Naive thymus-derived CD8-positive, alpha-beta T cell (primary cell): Measurements from ENCODE around the gene ZFAND3. TPM values are rescaled to one million over a fixed set of nuclear protein-coding genes. Genes with fewer than 3 reads are reported as not detected.

Experiments used
- ATAC-seq, 2 donors: fragments of 150-1000 bp; cut with Tn5 transposase in 1 of 2; sonication (Bioruptor Pico), chemical (Tn5 transposase) in 1 of 2; 1 replicate in 1 of 2; 2 replicates in 1 of 2; pipeline ENCODE4 v1.10.0; 2021; ENCODE audit warnings: mild to moderate bottlenecking in 2 of 2, moderate library complexity in 2 of 2
- POLR2A ChIA-PET: fragments of 350-600 bp; sonication (Branson Sonifier 250); formaldehyde crosslinking; loops from one replicate; lab custom pipeline; 2021; ENCODE audit warnings: antibody characterized with exemption; lab: Charles Lee
- DNase-seq, 10 donors: peaks; one replicate each; pipeline versions ENCODE4 v3.0.0 to v3.0.0-alpha.2; 2020 to 2022
- H3K27ac Mint-ChIP-seq, 10 donors: one replicate each; pipeline ENCODE4 v1.8.0; 2020 to 2022; ENCODE audit warnings: mild to moderate bottlenecking in 10 of 10, mixed read lengths in 10 of 10, moderate library complexity in 4 of 10, inconsistent platforms in 1 of 10
- H3K27me3 Mint-ChIP-seq, 5 donors: one replicate each; pipeline ENCODE4 v1.8.0; 2021 to 2022; ENCODE audit warnings: mixed read lengths in 5 of 5
- H3K36me3 Mint-ChIP-seq, 3 donors: one replicate each; pipeline ENCODE4 v1.8.0; 2020 to 2022; ENCODE audit warnings: mixed read lengths in 3 of 3, mild to moderate bottlenecking in 2 of 3, inconsistent platforms in 1 of 3
- H3K4me1 Mint-ChIP-seq, 4 donors: one replicate each; pipeline ENCODE4 v1.8.0; 2021 to 2022; ENCODE audit warnings: mixed read lengths in 4 of 4
- H3K4me3 Mint-ChIP-seq, 10 donors: one replicate each; pipeline ENCODE4 v1.8.0; 2020 to 2022; ENCODE audit warnings: mild to moderate bottlenecking in 10 of 10, mixed read lengths in 10 of 10, moderate library complexity in 6 of 10, inconsistent platforms in 1 of 10
- H3K9me3 Mint-ChIP-seq, 9 donors: one replicate each; pipeline ENCODE4 v1.8.0; 2020 to 2022; ENCODE audit warnings: mixed read lengths in 9 of 9, mild to moderate bottlenecking in 3 of 9, inconsistent platforms in 1 of 9, moderate library complexity in 1 of 9
- polyA plus RNA-seq, 3 donors: library from polyadenylated mRNA; unstranded; fragments of 300-500 nt; fragmentation: Illumina TruSeq; gene quantifications; one replicate each; pipeline ENCODE4 v1.2.3, GENCODE V29; 2021
- total RNA-seq, 8 experiments: library from RNA in 2 of 8; stranded (reverse) in 2 of 8; gene quantifications; one replicate each; pipeline ENCODE4 v1.2.3 and lab custom pipeline; 2021 to 2026

The ZFAND3 gene
- total and polyA plus RNA-seq, 5 experiments from 2014 or later: 3.7 to 33.8 (median 4.5) TPM

DNA sequence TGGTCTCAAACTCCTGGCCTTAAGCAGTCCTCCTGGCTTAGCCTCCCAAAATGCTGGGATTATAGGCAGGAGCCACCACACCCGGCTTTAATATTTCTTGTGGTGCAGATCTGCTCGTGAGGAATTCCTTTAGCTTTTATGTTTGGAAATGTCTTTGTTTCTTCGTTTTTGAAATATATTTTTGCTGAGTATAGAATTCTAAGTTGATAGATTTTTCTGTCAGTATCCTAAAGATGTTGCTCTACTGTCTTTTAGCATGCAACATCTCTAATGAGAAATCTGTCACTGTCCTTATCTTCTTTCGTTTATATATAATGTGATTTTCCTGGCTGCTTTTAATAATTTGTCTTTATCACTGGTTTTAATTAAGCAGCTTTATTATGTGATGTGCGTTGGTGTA, 75.1 kb downstream of the ZFAND3 start:
- no peak for ATAC-seq
- Mint-ChIP-seq H3K9me3 (peaks cover 0 to 38% (median 14%) of the 10 kb centered on the region in 9 donors), H3K36me3 (peaks cover 16 to 29% (median 22%) of the 10 kb centered on the region in 3 donors), H3K4me1 (peaks cover 25 to 81% (median 58%) of the 10 kb centered on the region in 4 donors), H3K27ac (no peak overlapping the region), H3K4me3 (no peak overlapping the region), H3K27me3 (no peaks in the 10 kb centered on the region)
- POLR2A ChIA-PET: no interaction called here
- no peak for DNase-seq

DNA sequence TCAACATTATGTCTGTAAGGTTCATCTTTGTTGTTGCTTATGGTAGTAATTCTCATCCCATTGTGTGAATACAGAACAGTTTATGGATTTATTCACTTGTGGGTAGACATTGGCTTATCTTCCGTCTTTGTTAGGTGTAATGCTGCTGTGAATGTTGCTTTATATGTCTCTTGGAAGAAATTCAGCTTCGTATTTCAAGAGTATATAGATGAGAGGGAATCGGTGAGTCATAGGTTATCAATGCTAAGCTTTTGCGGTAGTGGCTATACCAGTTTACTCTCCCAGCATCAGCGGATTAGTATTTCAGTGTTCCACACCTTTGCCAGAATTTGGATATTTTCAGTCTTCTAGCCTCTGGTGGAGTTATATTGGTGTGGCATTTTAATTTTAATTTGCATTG, 77.8 kb downstream of the ZFAND3 start:
- H3K27ac Mint-ChIP-seq: no peak overlapping the region
- H3K4me1 Mint-ChIP-seq: peaks cover 28 to 75% (median 55%) of the 10 kb centered on the region in 4 donors
- H3K9me3 Mint-ChIP-seq: peaks cover 0 to 38% (median 14%) of the 10 kb centered on the region in 9 donors
- H3K36me3 Mint-ChIP-seq: peaks cover 16 to 28% (median 22%) of the 10 kb centered on the region in 3 donors
- peak overlapping the region in 2 of 10 donors; percentile 16 to 36 for H3K4me3 Mint-ChIP-seq
- H3K27me3 Mint-ChIP-seq: no peaks in the 10 kb centered on the region
- DNase-seq (no peak), ATAC-seq (no peak)
- POLR2A ChIA-PET: no interaction called here

DNA sequence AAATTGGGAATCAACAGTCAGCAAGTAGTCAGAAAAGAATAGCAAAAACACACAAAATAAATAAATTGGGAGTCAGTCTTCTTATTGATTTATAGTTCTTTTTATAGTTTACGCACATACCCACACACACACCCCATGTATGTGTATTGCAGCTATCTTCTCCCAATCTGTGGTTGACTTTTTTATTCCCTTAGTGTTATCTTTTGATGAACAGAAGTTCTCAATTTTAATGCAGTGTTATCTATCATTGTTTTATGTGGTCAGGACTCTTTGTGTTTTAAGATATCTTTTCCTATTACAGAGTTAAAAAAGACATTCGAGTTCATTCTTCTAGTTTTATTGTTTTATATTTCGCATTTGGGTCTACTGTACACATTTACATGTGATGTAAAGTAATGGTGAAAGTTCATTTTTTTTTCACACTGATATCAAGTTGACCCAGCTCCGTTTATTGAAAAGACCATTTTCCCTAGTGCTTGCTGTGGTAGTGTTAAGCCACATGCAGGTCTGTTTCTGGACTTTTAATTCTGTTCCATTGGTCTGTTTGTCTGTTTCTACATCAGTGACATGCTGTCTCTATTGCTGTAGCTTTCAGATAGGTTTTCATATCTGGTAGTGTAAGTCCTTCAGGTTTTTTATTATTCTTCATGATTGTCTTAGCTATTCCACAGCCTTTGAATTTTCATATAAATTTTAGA, 78.4 kb downstream of the ZFAND3 start:
- Mint-ChIP-seq H3K9me3 (peaks cover 0 to 31% (median 14%) of the 10 kb centered on the region in 9 donors), H3K27me3 (no peaks in the 10 kb centered on the region), H3K4me3 (peak overlapping the region in 2 of 10 donors; percentile 16 to 22), H3K36me3 (peaks cover 16 to 22% (median 18%) of the 10 kb centered on the region in 3 donors), H3K4me1 (peaks cover 22 to 69% (median 49%) of the 10 kb centered on the region in 4 donors), H3K27ac (peak overlapping the region in 2 of 10 donors; percentile 44 to 65)
- POLR2A ChIA-PET: interaction anchor here (0.6 kb wide), 1 partner anchor 18 kb away, joined by 4 read pairs; no protein-coding TSS in a partner anchor
- DNase-seq: no peak
- ATAC-seq: peak in 1 of 2 donors; percentile 23

DNA sequence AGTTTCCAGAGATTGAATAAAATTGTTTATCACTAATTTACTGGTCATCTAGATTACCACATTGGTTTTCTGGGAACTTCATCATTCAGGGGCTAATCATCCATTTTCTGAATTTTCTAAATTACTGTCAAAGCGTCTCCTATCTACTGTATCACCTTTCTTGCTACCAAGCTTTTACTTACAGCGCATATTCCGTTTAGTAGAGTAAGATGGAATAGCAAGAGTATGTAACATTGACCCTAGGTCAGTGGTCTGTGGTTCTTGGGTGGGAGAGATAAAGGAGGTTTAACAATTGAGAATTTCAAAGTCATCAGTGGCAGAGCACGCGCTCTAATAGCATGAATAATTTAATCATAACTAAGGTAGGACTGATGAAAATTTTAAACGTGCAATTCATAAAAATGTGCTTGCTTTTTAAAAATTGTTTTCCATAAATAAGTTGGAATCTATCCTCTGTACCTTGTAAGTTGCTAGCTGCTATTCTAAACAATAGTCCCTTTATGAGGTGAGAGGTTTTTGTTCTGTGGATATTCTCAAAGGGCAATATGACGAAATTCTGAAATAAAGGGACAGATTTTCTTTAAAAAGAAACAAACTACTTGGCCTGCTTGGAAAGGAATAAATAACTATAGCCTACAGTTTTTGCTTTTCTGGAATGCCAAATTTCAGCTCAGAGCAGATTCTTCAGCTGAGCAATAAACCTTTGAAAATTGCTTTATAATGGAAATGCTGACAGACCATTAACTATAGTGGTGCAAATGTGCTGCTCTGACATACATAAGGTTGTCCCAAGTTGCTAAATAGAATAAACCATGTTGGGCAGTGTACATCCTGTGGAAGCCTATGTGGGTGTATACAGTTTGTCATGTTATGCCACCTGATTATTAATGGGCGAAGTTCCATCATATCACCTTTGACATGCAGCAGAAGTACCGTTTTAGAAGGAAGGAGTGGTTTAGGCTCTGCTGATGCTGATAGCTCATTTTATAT, 84.1 kb downstream of the ZFAND3 start:
- ATAC-seq: no peak
- no peaks in the 10 kb centered on the region for H3K27me3 Mint-ChIP-seq
- no peak overlapping the region for H3K4me3 Mint-ChIP-seq
- no peak for DNase-seq
- peak overlapping the region in 1 of 10 donors; percentile 51 for H3K27ac Mint-ChIP-seq
- POLR2A ChIA-PET: interaction anchor here (0.6 kb wide), 1 partner anchor 14 kb away, joined by 3 read pairs; no protein-coding TSS in a partner anchor
- H3K9me3 Mint-ChIP-seq: no peaks in the 10 kb centered on the region
- peaks cover 0 to 2% (median 0%) of the 10 kb centered on the region in 3 donors for H3K36me3 Mint-ChIP-seq
- peaks cover 25 to 64% (median 58%) of the 10 kb centered on the region in 4 donors for H3K4me1 Mint-ChIP-seq

DNA sequence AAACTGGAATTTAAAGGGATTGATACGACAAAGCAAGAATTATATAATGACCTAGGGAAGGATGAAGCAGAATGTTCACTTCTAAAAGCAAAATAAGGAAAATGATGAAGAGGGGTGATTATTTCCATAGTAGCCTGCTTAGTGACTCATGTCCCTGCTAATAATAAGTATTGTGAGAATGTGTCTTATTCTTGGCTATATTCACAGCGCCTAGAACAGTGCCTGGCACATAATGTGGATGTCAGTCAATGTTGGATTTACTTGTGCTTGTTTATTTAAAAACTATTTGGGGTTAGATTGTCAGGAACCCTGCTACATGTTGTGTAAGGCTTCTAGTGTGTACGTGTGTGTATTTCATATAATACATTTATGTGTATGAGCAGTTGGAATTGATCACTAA, 85.1 kb downstream of the ZFAND3 start:
- Mint-ChIP-seq H3K4me1 (peaks cover 25 to 66% (median 60%) of the 10 kb centered on the region in 4 donors), H3K4me3 (no peak overlapping the region), H3K27ac (peak overlapping the region in 1 of 10 donors; percentile 51), H3K36me3 (peaks cover 0 to 2% (median 0%) of the 10 kb centered on the region in 3 donors), H3K27me3 (no peaks in the 10 kb centered on the region), H3K9me3 (no peaks in the 10 kb centered on the region)
- no peak for DNase-seq
- POLR2A ChIA-PET: no interaction called here
- no peak for ATAC-seq

DNA sequence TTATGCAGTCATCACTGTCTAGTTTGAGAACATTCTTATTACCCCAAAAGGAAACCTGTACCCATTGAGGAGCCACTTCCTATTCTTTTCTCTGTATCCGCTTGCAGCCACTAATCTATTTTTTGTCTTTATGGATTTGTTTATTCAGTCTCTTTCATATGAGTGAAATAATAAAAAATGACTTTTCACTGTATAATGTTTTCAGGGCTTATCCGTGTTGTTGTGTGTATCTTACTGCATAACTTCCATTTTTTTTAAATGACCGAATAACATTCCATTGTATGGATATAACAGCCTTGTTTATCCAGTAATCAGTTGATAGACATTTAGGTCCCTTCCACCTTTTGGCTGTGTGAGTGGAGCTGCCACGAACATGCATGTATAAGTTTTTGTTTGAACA, 86.6 kb downstream of the ZFAND3 start:
- no peak for ATAC-seq
- no peak overlapping the region for H3K27ac Mint-ChIP-seq
- H3K27me3 Mint-ChIP-seq: no peaks in the 10 kb centered on the region
- peaks cover 0 to 3% (median 2%) of the 10 kb centered on the region in 3 donors for H3K36me3 Mint-ChIP-seq
- POLR2A ChIA-PET: no interaction called here
- H3K4me1 Mint-ChIP-seq: peaks cover 25 to 70% (median 66%) of the 10 kb centered on the region in 4 donors
- no peaks in the 10 kb centered on the region for H3K9me3 Mint-ChIP-seq
- H3K4me3 Mint-ChIP-seq: peak overlapping the region in 1 of 10 donors; percentile 5
- DNase-seq: no peak

DNA sequence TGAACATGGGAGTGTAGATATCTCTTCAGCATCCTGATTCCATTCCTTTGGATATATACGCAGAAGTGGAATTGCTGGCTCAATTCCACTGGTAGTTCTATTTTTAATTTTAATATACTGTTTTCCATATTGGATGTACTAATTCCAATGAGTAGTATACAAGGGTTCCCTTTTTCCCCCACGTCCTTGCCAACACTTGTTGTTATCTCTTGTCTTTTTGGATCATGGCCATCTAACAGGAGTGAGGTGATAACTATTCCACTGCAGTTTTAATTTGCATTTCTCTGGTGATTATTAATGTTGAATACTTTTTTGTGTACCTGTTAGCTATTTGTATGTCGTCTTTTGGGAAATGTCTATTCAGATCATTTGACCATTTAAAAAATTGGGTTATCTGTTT, 91.5 kb downstream of the ZFAND3 start:
- Mint-ChIP-seq H3K36me3 (peaks cover 0 to 15% (median 5%) of the 10 kb centered on the region in 3 donors), H3K4me1 (peaks cover 35 to 73% (median 66%) of the 10 kb centered on the region in 4 donors), H3K9me3 (no peaks in the 10 kb centered on the region), H3K27ac (peak overlapping the region in 2 of 10 donors; percentile 18 to 66), H3K4me3 (peak overlapping the region in 5 of 10 donors; percentile 6 to 30 (median 13)), H3K27me3 (no peaks in the 10 kb centered on the region)
- POLR2A ChIA-PET: no interaction called here
- ATAC-seq (no peak), DNase-seq (no peak)

DNA sequence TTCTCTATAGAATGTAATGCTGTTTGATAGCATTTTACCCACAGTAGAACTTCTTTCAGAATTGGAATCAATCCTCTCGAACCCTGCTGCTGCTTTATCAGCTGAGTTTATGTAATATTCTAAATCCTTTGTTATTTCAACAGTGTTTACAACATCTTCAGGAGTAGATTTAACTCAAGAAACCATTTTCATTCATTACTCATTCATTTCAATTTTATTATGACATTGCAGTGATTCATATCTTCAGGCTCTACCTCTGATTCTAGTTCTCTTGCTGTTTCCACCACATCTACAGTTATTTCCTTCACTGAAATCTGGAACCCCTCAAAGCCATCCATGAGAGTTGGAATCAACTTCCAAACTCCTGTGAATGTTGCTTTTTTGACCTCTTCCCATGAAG, 93.7 kb downstream of the ZFAND3 start:
- Mint-ChIP-seq H3K9me3 (no peaks in the 10 kb centered on the region), H3K4me1 (peaks cover 32 to 68% (median 59%) of the 10 kb centered on the region in 4 donors), H3K27me3 (no peaks in the 10 kb centered on the region), H3K4me3 (no peak overlapping the region), H3K36me3 (peaks cover 0 to 31% (median 9%) of the 10 kb centered on the region in 3 donors), H3K27ac (no peak overlapping the region)
- no peak for ATAC-seq
- DNase-seq: no peak
- POLR2A ChIA-PET: no interaction called here

DNA sequence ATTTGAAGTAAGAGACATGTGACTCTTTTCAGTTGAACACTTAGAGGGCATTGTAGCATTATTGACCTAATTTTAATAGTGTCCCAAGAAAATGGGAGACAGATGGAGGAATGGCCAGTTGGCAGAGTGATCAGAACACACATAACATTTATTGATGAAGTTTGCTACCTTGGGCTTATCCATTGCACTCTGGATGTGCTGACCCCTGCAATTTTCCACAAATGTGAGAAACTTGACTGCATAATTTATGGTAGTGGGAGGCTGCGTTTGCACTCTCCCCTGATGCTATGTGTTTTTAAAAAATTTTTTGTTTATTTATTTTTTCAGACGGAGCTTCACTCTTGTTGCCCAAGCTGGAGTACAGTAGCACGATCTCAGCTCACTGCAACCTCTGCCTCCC, 95.9 kb downstream of the ZFAND3 start:
- POLR2A ChIA-PET: interaction anchor here (0.7 kb wide), 1 partner anchor 17 kb away, joined by 4 read pairs; no protein-coding TSS in a partner anchor
- H3K4me1 Mint-ChIP-seq: peaks cover 31 to 68% (median 56%) of the 10 kb centered on the region in 4 donors
- peak overlapping the region in 1 of 10 donors; percentile 52 for H3K27ac Mint-ChIP-seq
- peaks cover 0 to 36% (median 9%) of the 10 kb centered on the region in 3 donors for H3K36me3 Mint-ChIP-seq
- no peaks in the 10 kb centered on the region for H3K27me3 Mint-ChIP-seq
- no peak overlapping the region for H3K4me3 Mint-ChIP-seq
- no peaks in the 10 kb centered on the region for H3K9me3 Mint-ChIP-seq
- ATAC-seq: no peak
- DNase-seq: no peak

DNA sequence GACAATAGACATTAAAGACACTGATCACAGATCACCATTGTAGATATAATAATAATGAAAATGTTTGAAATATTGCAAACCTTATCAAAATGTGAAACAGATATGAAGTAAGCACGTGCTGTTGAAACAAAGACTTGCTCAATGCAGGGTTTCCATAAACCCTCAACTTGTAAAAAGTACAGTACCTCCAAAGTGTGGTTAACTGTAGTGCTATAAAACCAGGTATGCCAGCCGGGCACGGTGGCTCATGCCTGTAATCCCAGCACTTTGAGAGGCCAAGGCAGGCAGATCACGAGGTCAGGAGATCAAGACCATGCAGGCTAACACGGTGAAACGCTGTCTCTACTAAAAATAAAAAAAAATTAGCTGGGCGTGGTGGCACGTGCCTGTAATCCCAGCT, 96.6 kb downstream of the ZFAND3 start:
- POLR2A ChIA-PET: no interaction called here
- Mint-ChIP-seq H3K4me1 (peaks cover 32 to 68% (median 56%) of the 10 kb centered on the region in 4 donors), H3K4me3 (no peak overlapping the region), H3K36me3 (peaks cover 0 to 36% (median 9%) of the 10 kb centered on the region in 3 donors), H3K27me3 (no peaks in the 10 kb centered on the region), H3K27ac (no peak overlapping the region), H3K9me3 (no peaks in the 10 kb centered on the region)
- no peak for DNase-seq
- ATAC-seq: no peak

DNA sequence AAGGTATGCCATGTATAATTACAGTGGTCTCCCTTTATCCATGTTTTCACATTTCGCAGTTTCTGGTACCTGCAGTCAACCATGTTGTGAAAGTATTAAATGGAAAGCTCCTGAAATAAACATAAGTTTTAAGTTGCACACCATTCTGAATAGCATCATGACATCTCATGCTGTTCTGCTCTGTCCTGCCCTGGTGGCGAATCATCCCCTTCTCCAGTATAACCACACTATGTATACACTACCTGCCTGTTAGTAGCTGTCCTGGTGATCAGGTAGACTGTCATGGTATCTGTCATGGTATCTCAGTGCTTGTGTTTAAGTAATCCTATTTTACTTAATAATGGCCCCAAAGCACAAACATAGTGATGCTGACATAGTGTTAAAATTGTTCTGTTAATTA, 97.1 kb downstream of the ZFAND3 start:
- H3K36me3 Mint-ChIP-seq: peaks cover 0 to 36% (median 9%) of the 10 kb centered on the region in 3 donors
- no peaks in the 10 kb centered on the region for H3K9me3 Mint-ChIP-seq
- ATAC-seq (no peak), DNase-seq (no peak)
- H3K4me3 Mint-ChIP-seq: no peak overlapping the region
- peaks cover 27 to 64% (median 52%) of the 10 kb centered on the region in 4 donors for H3K4me1 Mint-ChIP-seq
- no peaks in the 10 kb centered on the region for H3K27me3 Mint-ChIP-seq
- POLR2A ChIA-PET: no interaction called here
- peak overlapping the region in 1 of 10 donors; percentile 60 for H3K27ac Mint-ChIP-seq

DNA sequence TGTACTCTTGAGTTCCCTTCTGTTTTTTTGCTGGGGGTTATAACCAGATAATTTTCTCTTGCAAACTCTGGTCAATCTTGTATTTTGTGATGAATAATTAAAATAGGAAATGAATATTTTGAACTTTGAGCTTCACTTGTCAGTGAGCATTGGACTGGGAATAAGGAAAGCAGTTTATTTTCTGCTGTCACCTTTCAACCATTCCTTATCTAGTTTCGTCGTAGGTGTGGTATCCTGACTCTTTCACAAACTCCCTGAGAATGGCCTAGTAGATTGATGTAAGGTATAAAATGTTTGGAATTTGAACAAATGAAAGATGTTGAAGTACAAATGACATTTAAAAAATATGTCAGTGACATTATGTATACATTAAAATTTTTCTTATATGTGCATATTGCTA, 98.0 kb downstream of the ZFAND3 start:
- POLR2A ChIA-PET: interaction anchor here (0.6 kb wide), 1 partner anchor 120 kb away, joined by 5 read pairs; no protein-coding TSS in a partner anchor
- no peaks in the 10 kb centered on the region for H3K9me3 Mint-ChIP-seq
- H3K4me3 Mint-ChIP-seq: no peak overlapping the region
- ATAC-seq: no peak
- H3K36me3 Mint-ChIP-seq: peaks cover 0 to 36% (median 9%) of the 10 kb centered on the region in 3 donors
- no peak for DNase-seq
- H3K4me1 Mint-ChIP-seq: peaks cover 20 to 60% (median 46%) of the 10 kb centered on the region in 4 donors
- no peak overlapping the region for H3K27ac Mint-ChIP-seq
- no peaks in the 10 kb centered on the region for H3K27me3 Mint-ChIP-seq
